Muscle of leg (tissue), 11 donors: ENCODE results near the gene DNA2. TPM values are rescaled to one million over a fixed set of nuclear protein-coding genes. Genes with fewer than 3 reads are reported as not detected.
A peak's percentile ranks its signal among the peaks of the same experiment; 100 is the strongest.

ENCODE experiments used
- DNase-seq: peaks from one replicate; pipeline ENCODE4 v3.0.0; 2013
- H3K27ac ChIP-seq: one replicate; pipeline ENCODE4 v1.5.1; 2013; ENCODE audit warnings: mild to moderate bottlenecking, low read length, control low read depth
- H3K27me3 ChIP-seq: one replicate; pipeline ENCODE4 v1.6.1; 2013; ENCODE audit warnings: low read length; ENCODE audit not compliant: control insufficient read depth, insufficient read depth
- H3K36me3 ChIP-seq: one replicate; pipeline ENCODE4 v1.6.1; 2013; ENCODE audit warnings: low read length; ENCODE audit not compliant: control insufficient read depth, insufficient read depth
- H3K4me1 ChIP-seq: one replicate; pipeline ENCODE4 v1.6.1; 2013; ENCODE audit warnings: low read length; ENCODE audit not compliant: control insufficient read depth, insufficient read depth
- H3K4me3 ChIP-seq: one replicate; pipeline ENCODE4 v1.5.1; 2013; ENCODE audit warnings: low read length, control low read depth
- H3K9me3 ChIP-seq: replicated peaks from 2 replicates; pipeline ENCODE4 v1.6.1; 2013; ENCODE audit warnings: low read depth, low read length; ENCODE audit not compliant: control insufficient read depth
- WGBS: methylation state at CpG from one replicate; pipeline ENCODE4 v1.1.5; 2013; ENCODE audit warnings: missing lambda C conversion rate; ENCODE audit not compliant: insufficient coverage; 5-methylcytosine and 5-hydroxymethylcytosine counted together
- polyA plus RNA-seq, 8 donors: library from polyadenylated mRNA; unstranded; fragments of 120-200 nt; gene quantifications; one replicate each; pipeline versions ENCODE4 v1.2.1 to v1.2.3, GENCODE V29; 2013; ENCODE audit warnings: inconsistent platforms in 1 of 8, low replicate concordance in 1 of 8; ENCODE audit not compliant: insufficient read length in 8 of 8, insufficient read depth in 1 of 8
- total RNA-seq: library from RNA; stranded (reverse); fragments of 120-200 nt; gene quantifications from one replicate; pipeline ENCODE4 v1.2.4, GENCODE V29; 2013

Gene DNA2
- total and polyA plus RNA-seq, 9 donors, result 3.7 to 9.0 (median 5.3) TPM

- no peaks in the 10 kb centered on the region for H3K4me1 ChIP-seq
- H3K4me3 ChIP-seq, result no peak overlapping the region
- no peaks in the 10 kb centered on the region for H3K9me3 ChIP-seq
- WGBS, result no CpG with 5 or more reads among the region's 3 CpGs
- peaks cover 28% of the 10 kb centered on the region for H3K36me3 ChIP-seq
- H3K27ac ChIP-seq, result no peak overlapping the region
- DNase-seq, result no peak
- H3K27me3 ChIP-seq, result no peaks in the 10 kb centered on the region
Measured at GRCh38 chr10:68419376-68419775, 52.4 kb downstream of the DNA2 start.

- Histone ChIP-seq H3K4me1 (no peaks in the 10 kb centered on the region), H3K27me3 (no peaks in the 10 kb centered on the region), H3K4me3 (no peak overlapping the region), H3K27ac (no peak overlapping the region), H3K36me3 (no peaks in the 10 kb centered on the region), H3K9me3 (no peaks in the 10 kb centered on the region)
- DNase-seq, result no peak
- WGBS, result no CpG with 5 or more reads among the region's 2 CpGs
Measured at GRCh38 chr10:68408898-68409518, 62.8 kb downstream of the DNA2 start.

DNA sequence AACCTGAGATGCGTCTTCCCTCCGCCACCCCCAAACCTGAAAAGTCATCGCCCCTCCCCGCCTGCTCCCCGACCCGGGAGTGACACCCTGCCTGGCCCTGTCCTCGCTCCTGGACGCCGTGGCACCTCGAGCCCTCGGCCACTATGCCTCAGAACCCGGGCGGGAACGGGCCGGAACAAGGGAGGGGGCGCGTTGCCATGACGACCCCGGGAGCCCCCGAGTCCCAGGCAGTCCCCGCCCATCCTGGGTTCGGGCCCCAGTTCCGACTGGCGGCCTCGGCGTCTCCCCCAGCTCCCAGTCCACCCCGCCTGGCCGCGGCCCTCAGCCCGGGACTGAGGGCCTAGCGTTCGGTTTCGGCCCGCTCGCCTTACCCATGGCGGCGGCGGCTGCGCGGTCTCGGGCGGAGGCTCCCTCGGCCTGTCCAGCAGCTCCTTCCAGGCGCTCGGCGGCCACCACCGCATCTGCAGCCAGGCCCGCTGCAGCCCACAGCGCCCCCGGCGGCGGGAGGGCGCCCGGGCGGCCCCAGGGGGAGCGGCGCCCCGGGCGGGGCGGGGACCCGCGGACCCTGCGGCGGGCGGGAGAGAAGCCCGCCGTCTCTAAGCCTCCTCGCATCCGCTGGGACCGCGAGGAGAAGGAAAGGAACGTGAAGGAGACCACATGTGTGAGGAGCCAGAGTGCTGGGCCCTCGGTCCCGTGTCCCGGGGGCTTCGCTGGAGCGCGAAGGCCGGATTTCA, 64.8 kb downstream of the DNA2 start, which contains the start of gene RUFY2:
TSS of gene RUFY2 (minus strand) at position 463 of the 734 bp plus-strand sequence. CDS start at position 375, 88 bp downstream.
- WGBS, result under 1% methylated on average over 71 of the region's 79 CpGs
- DNase-seq, result peak; percentile 92
- Histone ChIP-seq H3K36me3 (no peaks in the 10 kb centered on the region), H3K27me3 (no peaks in the 10 kb centered on the region), H3K4me3 (peak within 1 kb of the TSS; percentile 93), H3K4me1 (no peaks in the 10 kb centered on the region), H3K9me3 (no peaks in the 10 kb centered on the region), H3K27ac (peak within 1 kb of the TSS; percentile 97)

- WGBS, result under 1% methylated on average over 38 of the region's 38 CpGs
Measured at GRCh38 chr10:68406111-68406814, 65.5 kb downstream of the DNA2 start.

GRCh38 chr10:68403701-68404100, 68.1 kb downstream of the DNA2 start:
- DNase-seq, result no peak
- H3K9me3 ChIP-seq, result no peaks in the 10 kb centered on the region
- WGBS, result 69% methylated on average over 2 of the region's 4 CpGs
- H3K4me3 ChIP-seq, result no peak overlapping the region
- H3K27ac ChIP-seq, result no peak overlapping the region
- H3K4me1 ChIP-seq, result no peaks in the 10 kb centered on the region
- peaks cover 11% of the 10 kb centered on the region for H3K36me3 ChIP-seq
- H3K27me3 ChIP-seq, result no peaks in the 10 kb centered on the region

More at GRCh38 chr10:68406111-68406814, 65.5 kb downstream of the DNA2 start:
- H3K9me3 ChIP-seq, result no peaks in the 10 kb centered on the region
- no peaks in the 10 kb centered on the region for H3K27me3 ChIP-seq
- no peaks in the 10 kb centered on the region for H3K4me1 ChIP-seq
- H3K27ac ChIP-seq, result peak overlapping the region; percentile 97
- peak overlapping the region; percentile 93 for H3K4me3 ChIP-seq
- H3K36me3 ChIP-seq, result peaks cover 2% of the 10 kb centered on the region
- peak; percentile 73 for DNase-seq

GRCh38 chr10:68402276-68402675, 69.5 kb downstream of the DNA2 start:
- no peaks in the 10 kb centered on the region for H3K4me1 ChIP-seq
- H3K4me3 ChIP-seq, result no peak overlapping the region
- DNase-seq, result no peak
- peaks cover 12% of the 10 kb centered on the region for H3K36me3 ChIP-seq
- WGBS, result no CpG with 5 or more reads among the region's 1 CpG
- no peaks in the 10 kb centered on the region for H3K27me3 ChIP-seq
- no peak overlapping the region for H3K27ac ChIP-seq
- no peaks in the 10 kb centered on the region for H3K9me3 ChIP-seq

GRCh38 chr10:68397005-68397404, 74.8 kb downstream of the DNA2 start:
- Histone ChIP-seq H3K4me1 (no peaks in the 10 kb centered on the region), H3K27ac (no peak overlapping the region), H3K9me3 (no peaks in the 10 kb centered on the region), H3K36me3 (peaks cover 27% of the 10 kb centered on the region), H3K4me3 (no peak overlapping the region), H3K27me3 (no peaks in the 10 kb centered on the region)
- DNase-seq, result no peak
- no CpG with 5 or more reads among the region's 1 CpG for WGBS

- Histone ChIP-seq H3K9me3 (no peaks in the 10 kb centered on the region), H3K27me3 (no peaks in the 10 kb centered on the region), H3K4me3 (no peak overlapping the region), H3K27ac (no peak overlapping the region), H3K36me3 (peaks cover 43% of the 10 kb centered on the region), H3K4me1 (no peaks in the 10 kb centered on the region)
- no CpG with 5 or more reads among the region's 2 CpGs for WGBS
- no peak for DNase-seq
Measured at GRCh38 chr10:68385740-68386139, 86.0 kb downstream of the DNA2 start.

DNA sequence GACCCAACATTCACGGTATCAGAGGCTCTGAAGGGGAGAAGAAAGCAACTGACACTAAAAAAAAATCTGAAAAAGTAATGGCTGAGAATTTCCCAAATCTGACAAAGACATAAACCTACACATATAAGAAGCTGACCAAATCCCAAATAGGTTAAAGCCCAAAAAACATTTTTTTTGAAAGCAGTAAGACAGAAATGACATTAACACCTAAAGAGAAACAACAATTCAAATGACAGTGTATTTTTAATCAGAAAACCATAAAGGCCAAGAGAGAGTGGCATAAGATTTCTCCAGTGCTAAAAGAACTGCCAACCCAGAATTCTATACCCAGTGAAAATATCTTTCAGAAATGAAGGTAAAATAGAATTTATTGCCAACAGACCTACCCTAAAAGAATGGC, 100.2 kb downstream of the DNA2 start:
- no peak for DNase-seq
- H3K36me3 ChIP-seq, result peaks cover 47% of the 10 kb centered on the region

DNA sequence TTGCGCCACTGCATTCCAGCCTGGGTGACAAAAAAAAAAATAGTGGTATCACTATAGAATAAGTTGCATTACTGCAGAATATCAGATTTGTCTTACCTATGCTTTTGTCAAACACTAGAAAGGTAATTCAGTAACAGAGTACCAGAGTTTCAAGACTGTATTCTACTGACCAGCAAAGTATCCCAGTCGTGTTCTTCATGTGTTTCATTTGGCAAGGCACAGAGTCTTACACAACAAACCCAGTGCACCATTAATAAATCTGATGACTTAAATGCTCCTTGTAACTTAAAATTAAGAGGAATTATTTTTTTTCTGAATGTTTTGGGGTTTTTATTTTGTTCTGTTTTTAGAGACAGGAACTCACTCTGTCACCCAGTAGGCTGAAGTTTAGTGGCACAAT, 104.7 kb downstream of the DNA2 start:
- DNase-seq, result no peak
- Histone ChIP-seq H3K4me3 (no peak overlapping the region), H3K9me3 (peaks cover 8% of the 10 kb centered on the region), H3K27me3 (no peaks in the 10 kb centered on the region), H3K27ac (no peak overlapping the region), H3K36me3 (peaks cover 44% of the 10 kb centered on the region), H3K4me1 (no peaks in the 10 kb centered on the region)
- no CpG with 5 or more reads among the region's 2 CpGs for WGBS

More for the DNA sequence above, 100.2 kb downstream of the DNA2 start:
- H3K27ac ChIP-seq, result no peak overlapping the region
- H3K4me3 ChIP-seq, result no peak overlapping the region
- H3K4me1 ChIP-seq, result no peaks in the 10 kb centered on the region
- H3K9me3 ChIP-seq, result peaks cover 17% of the 10 kb centered on the region
- WGBS, result no CpG with 5 or more reads among the region's 1 CpG
- no peaks in the 10 kb centered on the region for H3K27me3 ChIP-seq
